OCI-LY7 (cell line): Measurements from ENCODE around the gene CFAP157. TPM values are rescaled to one million over a fixed set of nuclear protein-coding genes. Genes with fewer than 3 reads are reported as not detected.

Experiments used
- BruUV-seq: library from RNA; stranded (reverse); fragments of 400-500 nt; replicated peaks from 2 replicates; lab custom pipeline; 2021; lab: Mats Ljungman, UMichigan
- CTCF ChIA-PET: fragments of 300-600 bp; sonication (Branson Sonifier 250); formaldehyde crosslinking; loops from one replicate; lab custom pipeline; 2022; ENCODE audit warnings: antibody characterized with exemption; ENCODE audit not compliant: unreplicated experiment; lab: Charles Lee
- POLR2A ChIA-PET: fragments of 300-600 bp; sonication (Branson Sonifier 250); formaldehyde crosslinking; loops from one replicate; lab custom pipeline; 2022; ENCODE audit warnings: antibody characterized with exemption; lab: Charles Lee
- DNase-seq: peaks from one replicate; pipeline ENCODE4 v3.0.0-alpha.2; 2015; ENCODE audit warnings: low spot score
- H2AFZ ChIP-seq: fragments of 200-600 bp; sonication (generic), shearing (Covaris generic); 2 replicates; pipeline ENCODE4 v1.6.1; 2014; ENCODE audit warnings: mild to moderate bottlenecking, antibody characterized with exemption, low read length, moderate library complexity
- H3K27ac ChIP-seq: fragments of 200-600 bp; sonication (generic); 2 replicates; pipeline ENCODE4 v1.5.1; 2014; ENCODE audit warnings: mixed run types, low read depth, mild to moderate bottlenecking, moderate library complexity, low read length, inconsistent platforms; ENCODE audit not compliant: poor library complexity, severe bottlenecking
- H3K36me3 ChIP-seq: fragments of 200-600 bp; sonication (generic); 2 replicates; pipeline ENCODE4 v1.6.1; 2014; ENCODE audit warnings: mild to moderate bottlenecking, antibody characterized with exemption, low read length, moderate library complexity, mixed read lengths; ENCODE audit not compliant: insufficient read depth
- H3K4me1 ChIP-seq: fragments of 200-600 bp; sonication (generic); 2 replicates; pipeline ENCODE4 v1.5.1; 2014; ENCODE audit warnings: mild to moderate bottlenecking, low read length; ENCODE audit not compliant: insufficient read depth, poor library complexity, severe bottlenecking
- H3K4me2 ChIP-seq: fragments of 200-600 bp; sonication (generic); 2 replicates; pipeline ENCODE4 v1.6.1; 2014; ENCODE audit warnings: mild to moderate bottlenecking, low read length
- H3K4me3 ChIP-seq: fragments of 200-600 bp; sonication (generic); 2 replicates; pipeline ENCODE4 v1.5.1; 2014; ENCODE audit warnings: mild to moderate bottlenecking, low read depth, low read length; ENCODE audit not compliant: poor library complexity, severe bottlenecking
- H3K79me2 ChIP-seq: fragments of 200-600 bp; sonication (generic); 2 replicates; pipeline ENCODE4 v1.6.1; 2016; ENCODE audit warnings: low read depth, mild to moderate bottlenecking, low read length, moderate library complexity, mixed read lengths; ENCODE audit not compliant: insufficient read depth
- H3K9me2 ChIP-seq: fragments of 200-600 bp; sonication (generic); 2 replicates; pipeline ENCODE4 v1.6.1; 2016; ENCODE audit warnings: mild to moderate bottlenecking, low read length, mixed read lengths; ENCODE audit not compliant: insufficient read depth
- H3K9me3 ChIP-seq: fragments of 200-600 bp; sonication (generic); 2 replicates; pipeline ENCODE4 v1.6.1; 2014; ENCODE audit warnings: mild to moderate bottlenecking, mixed run types, low read length, mixed read lengths
- H4K20me1 ChIP-seq: fragments of 200-600 bp; sonication (generic); 2 replicates; pipeline ENCODE4 v1.6.1; 2014; ENCODE audit warnings: mild to moderate bottlenecking, antibody characterized with exemption, low read length, moderate library complexity, mixed read lengths; ENCODE audit not compliant: insufficient read depth
- EZH2phosphoT487 ChIP-seq: fragments of 200-600 bp; sonication (generic); IDR thresholded peaks from 2 replicates; pipeline ENCODE4 v1.6.1; 2018; ENCODE audit warnings: low read depth, borderline replicate concordance, mild to moderate bottlenecking, mixed run types, antibody characterized with exemption, low read length, moderate library complexity, mixed read lengths
- intact Hi-C: fragments of 100-400 bp; cut with micrococcal nuclease; formaldehyde crosslinking; loops from one replicate; pipeline ENCODE4 v1.10.0; 2022; ENCODE audit not compliant: unreplicated experiment
- total RNA-seq, 2 experiments: library from RNA; depleted of rRNA in 1 of 2; stranded (reverse); fragments of >200 nt in 1 of 2; shearing (Covaris generic) in 1 of 2; gene quantifications; 2 replicates each; pipeline ENCODE4 v1.2.3, GENCODE V29; 2014 to 2022
- TF ChIP-seq, protein P1 (sequence below): fragments of 200-600 bp; sonication (generic); conservative IDR thresholded peaks from 2 replicates; pipeline ENCODE4 v1.5.1; 2014; ENCODE audit warnings: mild to moderate bottlenecking, antibody characterized with exemption, low read length, moderate library complexity, mixed read lengths

CFAP157 gene
- total RNA-seq, 2 experiments from 2014 or later: 0.13 to 0.22 TPM

DNA sequence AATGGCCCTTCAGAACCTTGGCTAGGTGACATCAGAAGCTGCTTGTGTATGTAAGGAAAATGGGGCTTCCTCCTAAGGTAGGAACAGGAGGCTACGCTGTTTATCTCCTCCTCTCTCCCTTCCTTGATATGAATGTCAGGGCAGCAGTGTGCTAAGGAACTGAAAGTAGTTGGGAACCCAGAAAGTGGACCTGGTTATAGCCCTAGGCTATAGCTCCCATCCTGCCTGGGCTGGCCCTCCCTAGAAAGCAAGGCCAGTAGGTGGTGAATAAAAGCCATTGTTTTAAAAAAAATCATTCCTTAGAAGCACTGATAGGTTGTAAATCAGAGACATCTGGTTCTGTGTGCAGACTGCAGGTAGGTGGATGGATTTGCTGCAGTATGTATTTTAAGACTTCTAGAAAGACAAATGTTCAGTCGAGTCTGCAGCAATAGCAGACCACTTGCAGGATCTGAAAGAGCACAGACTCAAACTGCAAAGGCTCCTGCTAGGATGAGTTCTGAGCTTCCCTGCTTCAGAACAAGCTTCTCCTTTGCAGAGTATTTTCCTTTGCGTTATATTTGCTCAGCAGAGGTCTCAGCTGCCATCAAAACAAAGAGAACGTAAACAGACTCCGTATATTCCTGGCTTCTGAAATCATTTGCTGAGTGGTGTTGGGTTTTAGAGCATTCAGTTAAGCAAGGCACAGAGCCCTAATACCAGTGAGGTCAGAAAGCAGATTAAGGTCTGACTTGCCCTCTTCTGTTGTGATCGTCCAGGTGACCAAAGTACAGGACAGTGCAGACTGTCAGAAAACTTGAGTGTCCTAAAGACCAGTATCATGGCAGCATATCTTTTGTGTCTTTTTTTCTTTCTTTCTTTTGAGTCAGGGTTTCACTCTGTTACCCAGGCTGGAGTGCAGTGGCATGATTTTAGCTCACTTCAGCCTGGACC lies 20.1 kb upstream of the CFAP157 start:
- POLR2A ChIA-PET: interaction anchor here (0.6 to 0.7 kb wide), 3 partner anchors 11 to 375 kb away, joined by 3 read pairs; no protein-coding TSS in a partner anchor
- Histone ChIP-seq H2AFZ (no peak overlapping the region), H3K9me2 (no peaks in the 10 kb centered on the region), H3K4me2 (no peak overlapping the region), H3K36me3 (no peaks in the 10 kb centered on the region), H3K4me1 (no peaks in the 10 kb centered on the region), H4K20me1 (no peaks in the 10 kb centered on the region), H3K4me3 (no peak overlapping the region), H3K9me3 (no peaks in the 10 kb centered on the region), H3K79me2 (no peaks in the 10 kb centered on the region), H3K27ac (no peak overlapping the region)
- no peak for DNase-seq
- intact Hi-C loops: no loop called here
- no peak for TF ChIP-seq EZH2phosphoT487
- TF ChIP-seq, protein P1, sequence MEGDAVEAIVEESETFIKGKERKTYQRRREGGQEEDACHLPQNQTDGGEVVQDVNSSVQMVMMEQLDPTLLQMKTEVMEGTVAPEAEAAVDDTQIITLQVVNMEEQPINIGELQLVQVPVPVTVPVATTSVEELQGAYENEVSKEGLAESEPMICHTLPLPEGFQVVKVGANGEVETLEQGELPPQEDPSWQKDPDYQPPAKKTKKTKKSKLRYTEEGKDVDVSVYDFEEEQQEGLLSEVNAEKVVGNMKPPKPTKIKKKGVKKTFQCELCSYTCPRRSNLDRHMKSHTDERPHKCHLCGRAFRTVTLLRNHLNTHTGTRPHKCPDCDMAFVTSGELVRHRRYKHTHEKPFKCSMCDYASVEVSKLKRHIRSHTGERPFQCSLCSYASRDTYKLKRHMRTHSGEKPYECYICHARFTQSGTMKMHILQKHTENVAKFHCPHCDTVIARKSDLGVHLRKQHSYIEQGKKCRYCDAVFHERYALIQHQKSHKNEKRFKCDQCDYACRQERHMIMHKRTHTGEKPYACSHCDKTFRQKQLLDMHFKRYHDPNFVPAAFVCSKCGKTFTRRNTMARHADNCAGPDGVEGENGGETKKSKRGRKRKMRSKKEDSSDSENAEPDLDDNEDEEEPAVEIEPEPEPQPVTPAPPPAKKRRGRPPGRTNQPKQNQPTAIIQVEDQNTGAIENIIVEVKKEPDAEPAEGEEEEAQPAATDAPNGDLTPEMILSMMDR: no peak
- CTCF ChIA-PET: interaction anchor here (0.5 kb wide), 1 partner anchor 207 kb away, joined by 3 read pairs; no protein-coding TSS in a partner anchor
- BruUV-seq: no TSS peak

- Histone ChIP-seq H3K4me2 (no peak overlapping the region), H3K4me3 (no peak overlapping the region), H3K79me2 (no peaks in the 10 kb centered on the region), H3K36me3 (no peaks in the 10 kb centered on the region), H4K20me1 (no peaks in the 10 kb centered on the region), H2AFZ (no peak overlapping the region), H3K9me3 (no peaks in the 10 kb centered on the region), H3K4me1 (no peaks in the 10 kb centered on the region), H3K27ac (no peak overlapping the region), H3K9me2 (no peaks in the 10 kb centered on the region)
- no peak for DNase-seq
- TF ChIP-seq EZH2phosphoT487: no peak
- TF ChIP-seq, protein P1: no peak
- BruUV-seq: no TSS peak
- CTCF ChIA-PET: no interaction called here
- intact Hi-C loops: no loop called here
- POLR2A ChIA-PET: interaction anchor here (0.6 kb wide), 1 partner anchor 258 kb away, joined by 4 read pairs; no protein-coding TSS in a partner anchor
Measured at GRCh38 chr9:127689329-127690000, 17.3 kb upstream of the CFAP157 start.
